SU-DHL-6 (cell line): ENCODE results near the gene CPLANE2.
"Not testable (repeated sequence)": the region's sequence is repeated elsewhere in the genome, so short reads cannot be mapped to it uniquely, and the experiment has no call there.

Source experiments
- H2AFZ ChIP-seq: fragments of 200-600 bp; sonication (generic); 2 replicates; pipeline ENCODE4 v1.6.1; 2014; ENCODE audit warnings: low read depth, mild to moderate bottlenecking, moderate library complexity, mixed read lengths, antibody characterized with exemption, low read length; ENCODE audit not compliant: severe bottlenecking
- H3F3A ChIP-seq: fragments of 200-600 bp; shearing (Covaris generic); 2 replicates; pipeline ENCODE4 v1.6.0; 2016; ENCODE audit warnings: antibody characterized with exemption, mild to moderate bottlenecking; ENCODE audit not compliant: insufficient read depth
- H3K27ac ChIP-seq: fragments of 200-600 bp; sonication (generic); 2 replicates; pipeline ENCODE4 v1.5.1; 2016; ENCODE audit warnings: low read depth, mild to moderate bottlenecking, low read length, moderate library complexity, mixed read lengths
- H3K27me3 ChIP-seq: fragments of 200-600 bp; sonication (generic), shearing (Covaris generic); 2 replicates; pipeline ENCODE4 v1.6.0; 2014; ENCODE audit warnings: mild to moderate bottlenecking, low read length
- H3K36me3 ChIP-seq: fragments of 200-600 bp; sonication (generic); 2 replicates; pipeline ENCODE4 v1.6.1; 2014; ENCODE audit warnings: mild to moderate bottlenecking, low read length, mixed read lengths
- H3K4me2 ChIP-seq: fragments of 300-600, 200-600 bp; shearing (Covaris generic), sonication (generic); 2 replicates; pipeline ENCODE4 v1.6.0; 2014; ENCODE audit warnings: low read length, low read depth, mild to moderate bottlenecking; ENCODE audit not compliant: poor library complexity, severe bottlenecking
- H3K4me3 ChIP-seq: fragments of 200-600 bp; sonication (generic); 2 replicates; pipeline ENCODE4 v1.5.1; 2014; ENCODE audit warnings: antibody characterized with exemption, low read length, mild to moderate bottlenecking, mixed read lengths; ENCODE audit not compliant: insufficient read depth, poor library complexity, severe bottlenecking
- H3K79me2 ChIP-seq: fragments of 200-600 bp; sonication (generic); 2 replicates; pipeline ENCODE4 v1.6.1; 2014; ENCODE audit warnings: mild to moderate bottlenecking, low read length, moderate library complexity; ENCODE audit not compliant: insufficient read depth
- H3K9ac ChIP-seq: fragments of 200-600 bp; sonication (generic); 2 replicates; pipeline ENCODE4 v1.7.0; 2014; ENCODE audit warnings: mild to moderate bottlenecking, low read length
- H3K9me2 ChIP-seq: fragments of 200-600 bp; sonication (generic); replicated peaks from 2 replicates; pipeline ENCODE4 v1.6.1; 2014; ENCODE audit warnings: low read length; ENCODE audit not compliant: insufficient read depth
- H3K9me3 ChIP-seq: fragments of 200-600 bp; sonication (generic); 2 replicates; pipeline ENCODE4 v1.6.1; 2014; ENCODE audit warnings: low read length, mixed read lengths; ENCODE audit not compliant: insufficient read depth
- H4K20me1 ChIP-seq: fragments of 200-600 bp; sonication (generic); 2 replicates; pipeline ENCODE4 v1.6.1; 2014; ENCODE audit warnings: low read depth, mild to moderate bottlenecking, antibody characterized with exemption, low read length, moderate library complexity, mixed read lengths
- CTCF ChIP-seq: fragments of 200-600 bp; sonication (generic); IDR thresholded peaks from one replicate; pipeline ENCODE4 v1.5.1; 2017; ENCODE audit warnings: antibody characterized with exemption, mild to moderate bottlenecking, low read length, moderate library complexity; ENCODE audit not compliant: insufficient read depth, poor library complexity, severe bottlenecking
- EZH2phosphoT487 ChIP-seq: fragments of 200-600 bp; sonication (generic), shearing (Covaris generic); conservative IDR thresholded peaks from 2 replicates; pipeline ENCODE4 v1.6.1; 2018; ENCODE audit warnings: mild to moderate bottlenecking, antibody characterized with exemption, low read length, moderate library complexity, mixed read lengths

CPLANE2 gene

GRCh38 chr1:16226129-16226489 is 10.9 kb downstream of the CPLANE2 start:
- H2AFZ ChIP-seq, result no peak overlapping the region
- no peaks in the 10 kb centered on the region for H3F3A ChIP-seq
- no peaks in the 10 kb centered on the region for H3K9me2 ChIP-seq
- no peak overlapping the region for H3K27ac ChIP-seq
- H3K79me2 ChIP-seq, result no peaks in the 10 kb centered on the region
- no peaks in the 10 kb centered on the region for H3K36me3 ChIP-seq
- no peak overlapping the region for H3K4me2 ChIP-seq
- no peaks in the 10 kb centered on the region for H4K20me1 ChIP-seq
- H3K27me3 ChIP-seq, result no peaks in the 10 kb centered on the region
- H3K4me3 ChIP-seq, result no peak overlapping the region
- TF ChIP-seq EZH2phosphoT487 (no peak), CTCF (no peak)
- H3K9me3 ChIP-seq, result no peaks in the 10 kb centered on the region
- H3K9ac ChIP-seq, result no peak overlapping the region

GRCh38 chr1:16224472-16224871 is 12.5 kb downstream of the CPLANE2 start:
- TF ChIP-seq EZH2phosphoT487 (no peak), CTCF (no peak)

GRCh38 chr1:16222716-16223115 is 14.3 kb downstream of the CPLANE2 start:
- H3K27me3 ChIP-seq, H3K9me2 ChIP-seq, H3F3A ChIP-seq, H3K4me2 ChIP-seq, H3K9ac ChIP-seq, H3K9me3 ChIP-seq, H2AFZ ChIP-seq, H3K36me3 ChIP-seq, H4K20me1 ChIP-seq, H3K27ac ChIP-seq, H3K4me3 ChIP-seq, H3K79me2 ChIP-seq: not testable (repeated sequence)

More at GRCh38 chr1:16224472-16224871, 12.5 kb downstream of the CPLANE2 start:
- Histone ChIP-seq H4K20me1 (no peaks in the 10 kb centered on the region), H3K27ac (no peak overlapping the region), H3K9me3 (no peaks in the 10 kb centered on the region), H3K9ac (no peak overlapping the region), H3K9me2 (no peaks in the 10 kb centered on the region), H3K36me3 (no peaks in the 10 kb centered on the region), H3K4me2 (no peak overlapping the region), H3K27me3 (no peaks in the 10 kb centered on the region), H2AFZ (no peak overlapping the region), H3F3A (no peaks in the 10 kb centered on the region), H3K4me3 (no peak overlapping the region), H3K79me2 (no peaks in the 10 kb centered on the region)

- Histone ChIP-seq H3K27me3 (no peaks in the 10 kb centered on the region), H3K9ac (no peak overlapping the region), H3K9me2 (no peaks in the 10 kb centered on the region), H3K9me3 (no peaks in the 10 kb centered on the region), H2AFZ (no peak overlapping the region), H3F3A (no peaks in the 10 kb centered on the region), H3K4me3 (no peak overlapping the region), H3K79me2 (no peaks in the 10 kb centered on the region), H3K36me3 (no peaks in the 10 kb centered on the region), H4K20me1 (no peaks in the 10 kb centered on the region), H3K27ac (no peak overlapping the region), H3K4me2 (no peak overlapping the region)
- TF ChIP-seq EZH2phosphoT487, result no peak
- no peak for TF ChIP-seq CTCF
Observed at GRCh38 chr1:16221499-16221898, 15.5 kb downstream of the CPLANE2 start.
